IMR-90 (cell line): ENCODE results near the gene HNRNPR. TPM values are rescaled to one million over a fixed set of nuclear protein-coding genes. Genes with fewer than 3 reads are reported as not detected.

Experiments
- ATAC-seq: fragments of 200-7000 bp; cut with Tn5 transposase; 2 replicates; pipeline ENCODE4 v1.9.1; 2020; ENCODE audit warnings: low read depth, mild to moderate bottlenecking, moderate library complexity
- BruUV-seq: library from RNA; stranded (reverse); fragments of 400-500 nt; replicated peaks from 2 replicates; lab custom pipeline; 2021; lab: Mats Ljungman, UMichigan
- CTCF ChIA-PET: fragments of 300-600 bp; formaldehyde crosslinking; extraction: SDS; loops from one replicate; lab custom pipeline; 2021; ENCODE audit warnings: antibody characterized with exemption; lab: Yijun Ruan, JAX
- POLR2A ChIA-PET: fragments of 300-600 bp; sonication (Branson Sonifier 250); formaldehyde crosslinking; loops from one replicate; lab custom pipeline; 2022; ENCODE audit warnings: antibody characterized with exemption; ENCODE audit not compliant: unreplicated experiment; lab: Charles Lee
- DNase-seq: peaks from one replicate; pipeline ENCODE4 v3.0.0; 2013
- H2AFZ ChIP-seq: replicated peaks from 2 replicates; pipeline ENCODE3; 2013; ENCODE audit warnings: low read length, mild to moderate bottlenecking; ENCODE audit not compliant: poor library complexity
- H2AK5ac ChIP-seq: 2 replicates; pipeline ENCODE4 v1.6.1; 2013; ENCODE audit warnings: low read depth, low read length, inconsistent platforms
- H2AK9ac ChIP-seq: replicated peaks from 2 replicates; pipeline ENCODE3; 2013; ENCODE audit warnings: mild to moderate bottlenecking, low read depth, low read length, moderate library complexity; ENCODE audit not compliant: poor library complexity
- H2BK120ac ChIP-seq: 2 replicates; pipeline ENCODE4 v1.6.1; 2013; ENCODE audit warnings: low read depth, low read length, inconsistent platforms
- H2BK15ac ChIP-seq: 3 replicates; pipeline ENCODE4 v1.6.1; 2013; ENCODE audit warnings: low read depth, low read length, inconsistent platforms
- H2BK20ac ChIP-seq: 2 replicates; pipeline ENCODE4 v1.6.1; 2013; ENCODE audit warnings: low read depth, mild to moderate bottlenecking, inconsistent platforms, low read length, moderate library complexity
- H2BK5ac ChIP-seq: 2 replicates; pipeline ENCODE4 v1.6.1; 2013; ENCODE audit warnings: mild to moderate bottlenecking, low read depth, low read length, inconsistent platforms; ENCODE audit not compliant: poor library complexity, severe bottlenecking
- H3K14ac ChIP-seq: replicated peaks from 2 replicates; pipeline ENCODE4 v1.6.1; 2013; ENCODE audit warnings: low read depth, low read length, inconsistent platforms
- H3K18ac ChIP-seq: 2 replicates; pipeline ENCODE4 v1.6.1; 2013; ENCODE audit warnings: low read depth, low read length, control low read depth
- H3K23ac ChIP-seq: 2 replicates; pipeline ENCODE4 v1.6.1; 2013; ENCODE audit warnings: low read depth, low read length, inconsistent platforms
- H3K27ac ChIP-seq: 2 replicates; pipeline ENCODE4 v1.5.1; 2013; ENCODE audit warnings: mild to moderate bottlenecking, control low read depth, low read length; ENCODE audit not compliant: insufficient read depth
- H3K27me3 ChIP-seq: 2 replicates; pipeline ENCODE4 v1.6.1; 2013; ENCODE audit warnings: low read length; ENCODE audit not compliant: control insufficient read depth, insufficient read depth
- H3K36me3 ChIP-seq: 2 replicates; pipeline ENCODE4 v1.6.1; 2013; ENCODE audit warnings: low read length, mixed read lengths; ENCODE audit not compliant: control insufficient read depth, insufficient read depth
- H3K4ac ChIP-seq: 2 replicates; pipeline ENCODE4 v1.6.1; 2013; ENCODE audit warnings: low read depth, low read length, inconsistent platforms
- H3K4me1 ChIP-seq: 2 replicates; pipeline ENCODE4 v1.6.1; 2013; ENCODE audit warnings: low read length, mixed read lengths; ENCODE audit not compliant: control insufficient read depth, insufficient read depth
- H3K4me2 ChIP-seq: 2 replicates; pipeline ENCODE4 v1.6.1; 2013; ENCODE audit warnings: low read depth, mild to moderate bottlenecking, control low read depth, low read length, moderate library complexity
- H3K4me3 ChIP-seq: 2 replicates; pipeline ENCODE4 v1.5.1; 2013; ENCODE audit warnings: low read depth, mild to moderate bottlenecking, control low read depth, low read length, moderate library complexity; ENCODE audit not compliant: insufficient read depth
- H3K56ac ChIP-seq: 2 replicates; pipeline ENCODE4 v1.6.1; 2013; ENCODE audit warnings: low read length, inconsistent platforms; ENCODE audit not compliant: insufficient read depth; ENCODE audit errors: extremely low read depth
- H3K79me1 ChIP-seq, 2 experiments: 2 replicates each; pipeline ENCODE4 v1.6.1; 2013; ENCODE audit warnings: low read length in 2 of 2, inconsistent platforms in 1 of 2, low read depth in 1 of 2
- H3K9ac ChIP-seq: 2 replicates; pipeline ENCODE4 v1.6.1; 2013; ENCODE audit warnings: low read depth, low read length, control low read depth
- H3K9me1 ChIP-seq: 2 replicates; pipeline ENCODE4 v1.6.1; 2013; ENCODE audit warnings: low read length, inconsistent platforms; ENCODE audit not compliant: insufficient read depth
- H3K9me3 ChIP-seq: 2 replicates; pipeline ENCODE4 v1.6.1; 2013; ENCODE audit warnings: low read length; ENCODE audit not compliant: control insufficient read depth, insufficient read depth
- H4K20me1 ChIP-seq: 2 replicates; pipeline ENCODE4 v1.6.1; 2013; ENCODE audit warnings: low read length, inconsistent platforms; ENCODE audit not compliant: insufficient read depth
- H4K5ac ChIP-seq: 2 replicates; pipeline ENCODE4 v1.6.1; 2013; ENCODE audit warnings: mild to moderate bottlenecking, low read depth, low read length, control low read depth
- H4K8ac ChIP-seq, 2 experiments: 2 replicates each; pipeline ENCODE4 v1.6.1; 2013; ENCODE audit warnings: low read depth in 2 of 2, low read length in 2 of 2, control low read depth in 1 of 2, inconsistent platforms in 1 of 2
- H4K91ac ChIP-seq: 2 replicates; pipeline ENCODE4 v1.6.1; 2013; ENCODE audit warnings: low read depth, low read length, inconsistent platforms; ENCODE audit not compliant: insufficient read depth
- MAFK ChIP-seq: IDR thresholded peaks from 2 replicates; pipeline ENCODE4 v1.6.1; 2012; ENCODE audit warnings: low read depth, low read length, improper control_type of control experiment
- MAZ ChIP-seq: IDR thresholded peaks from 2 replicates; pipeline ENCODE4 v1.6.1; 2012; ENCODE audit warnings: low read depth, mild to moderate bottlenecking, low read length, improper control_type of control experiment, moderate library complexity, borderline replicate concordance
- MXI1 ChIP-seq: IDR thresholded peaks from 2 replicates; pipeline ENCODE4 v1.6.1; 2012; ENCODE audit warnings: low read depth, mild to moderate bottlenecking, low read length, moderate library complexity, borderline replicate concordance
- RAD21 ChIP-seq: IDR thresholded peaks from 2 replicates; pipeline ENCODE4 v1.6.1; 2012; ENCODE audit warnings: low read length, improper control_type of control experiment
- SMC3 ChIP-seq: fragments of 150-350 bp; IDR thresholded peaks from 2 replicates; pipeline ENCODE4 v1.6.1; 2016; ENCODE audit warnings: low read depth, mild to moderate bottlenecking, antibody characterized with exemption, low read length, moderate library complexity
- WGBS, 2 experiments: methylation state at CpG; one replicate each; pipeline versions ENCODE4 v1.1.5 to v1.1.7; 2013; ENCODE audit warnings: missing lambda C conversion rate in 2 of 2; ENCODE audit not compliant: insufficient read length in 1 of 2; ENCODE audit errors: extremely low coverage in 2 of 2; 5-methylcytosine and 5-hydroxymethylcytosine counted together
- dilution Hi-C: fragments of 300-500 bp; cut with HindIII; formaldehyde crosslinking; loops from one replicate; pipeline ENCODE4 v1.14.3; 2018; ENCODE audit warnings: low sequenced_read_pairs; ENCODE audit not compliant: unreplicated experiment
- in situ Hi-C: fragments of 300-500 bp; cut with MboI; formaldehyde crosslinking; loops from 3 replicates; pipeline ENCODE4 v1.14.3; 2019; ENCODE audit warnings: low sequenced_read_pairs, inconsistent platforms, mixed read lengths
- intact Hi-C: fragments of 100-400 bp; cut with micrococcal nuclease; formaldehyde crosslinking; loops from 2 replicates; pipeline ENCODE4 v1.10.0; 2022
- polyA plus RNA-seq, 3 experiments: library from polyadenylated mRNA; depleted of rRNA; stranded (reverse); fragments of >200 nt; gene quantifications; 2 replicates each; pipeline ENCODE4 v1.2.3, GENCODE V29; 2012; ENCODE audit warnings: low replicate concordance in 1 of 3
- total RNA-seq: library from RNA; depleted of rRNA; stranded (reverse); fragments of >200 nt; gene quantifications from 2 replicates; pipeline ENCODE4 v1.2.3, GENCODE V29; 2012

Gene HNRNPR
- total and polyA plus RNA-seq, 2 of the 4 experiments (the other 2 are of a cell fraction): 99.7 to 111 TPM

- WGBS, 2 experiments: 42% methylated on average over 1 of the region's 1 CpG; no CpG with 5 or more reads in 1 of the 2 experiments
- in situ Hi-C loops (no loop called here), intact Hi-C loops (no loop called here), dilution Hi-C loops (no loop called here)
- TF ChIP-seq MAZ (no peak), MAFK (no peak), MXI1 (no peak), SMC3 (no peak), RAD21 (no peak)
- no peak overlapping the region for H2AFZ ChIP-seq
- no peak overlapping the region for H3K18ac ChIP-seq
- no peak overlapping the region for H2BK120ac ChIP-seq
- no peaks in the 10 kb centered on the region for H4K20me1 ChIP-seq
- no peak overlapping the region for H3K9ac ChIP-seq
- no peak overlapping the region for H3K14ac ChIP-seq
- no TSS peak for BruUV-seq
- no peaks in the 10 kb centered on the region for H3K4me1 ChIP-seq
- no peak overlapping the region for H2BK5ac ChIP-seq
- H3K56ac ChIP-seq: no peak overlapping the region
- H3K23ac ChIP-seq: no peak overlapping the region
- no peaks in the 10 kb centered on the region for H3K36me3 ChIP-seq
- H3K79me1 ChIP-seq: no peaks in the 10 kb centered on the region; a peak in 1 of 4 replicates
- no peak overlapping the region for H3K4me2 ChIP-seq
- H3K4me3 ChIP-seq: no peak overlapping the region
- no peak overlapping the region for H2AK5ac ChIP-seq
- no peaks in the 10 kb centered on the region for H3K9me3 ChIP-seq
- no peak overlapping the region for H4K5ac ChIP-seq
- CTCF ChIA-PET: no interaction called here
- ATAC-seq: no peak
- H2BK20ac ChIP-seq: no peak overlapping the region
- no peak overlapping the region for H3K4ac ChIP-seq
- DNase-seq: no peak
- POLR2A ChIA-PET: no interaction called here
- no peak overlapping the region for H4K8ac ChIP-seq
- no peak overlapping the region for H2BK15ac ChIP-seq
- no peaks in the 10 kb centered on the region for H3K9me1 ChIP-seq
- no peak overlapping the region for H3K27ac ChIP-seq
- no peak overlapping the region for H2AK9ac ChIP-seq
- H3K27me3 ChIP-seq: no peaks in the 10 kb centered on the region
- H4K91ac ChIP-seq: no peak overlapping the region
Measured at GRCh38 chr1:23352096-23352695, 8.1 kb upstream of the HNRNPR start.
